Erythroblast (primary cell): Measurements from ENCODE around the gene KIFC3.

Experiments used
- DNase-seq, 2 experiments: peaks; one replicate each; lab custom pipeline; 2025; lab: John Stamatoyannopoulos, UW
- GATA1 ChIP-seq: IDR thresholded peaks from 2 replicates; pipeline ENCODE4 v1.6.1; 2011; ENCODE audit warnings: low read depth, mild to moderate bottlenecking, control low read depth, low read length, moderate library complexity
- POLR2A ChIP-seq: IDR thresholded peaks from 2 replicates; pipeline ENCODE4 v1.6.1; 2011; ENCODE audit warnings: mild to moderate bottlenecking, low read length

KIFC3 gene

GRCh38 chr16:57757883-57758282, 44.4 kb downstream of the KIFC3 start:
- DNase-seq = no peak
- TF ChIP-seq POLR2A (no peak), GATA1 (no peak)

GRCh38 chr16:57757326-57757786, 44.9 kb downstream of the KIFC3 start:
- peak; percentile 81 to 91 for DNase-seq
- no peak for TF ChIP-seq POLR2A
- TF ChIP-seq GATA1 = no peak

- TF ChIP-seq GATA1 = no peak
- no peak for TF ChIP-seq POLR2A
- no peak for DNase-seq
Measured at GRCh38 chr16:57756424-57757325, 45.6 kb downstream of the KIFC3 start.

- no peak for TF ChIP-seq POLR2A
- no peak for TF ChIP-seq GATA1
- DNase-seq = no peak
Measured at GRCh38 chr16:57755726-57756423, 46.4 kb downstream of the KIFC3 start.

- DNase-seq = no peak
- TF ChIP-seq GATA1 (no peak), POLR2A (no peak)
Measured at GRCh38 chr16:57755061-57755684, 47.1 kb downstream of the KIFC3 start.

- TF ChIP-seq GATA1 (no peak), POLR2A (no peak)
- no peak for DNase-seq
Measured at GRCh38 chr16:57754354-57755060, 47.8 kb downstream of the KIFC3 start.

GRCh38 chr16:57753448-57754353, 48.6 kb downstream of the KIFC3 start:
- TF ChIP-seq GATA1 = no peak
- TF ChIP-seq POLR2A = no peak
- DNase-seq = no peak

- no peak for TF ChIP-seq GATA1
- no peak for TF ChIP-seq POLR2A
Measured at GRCh38 chr16:57752581-57753447, 49.5 kb downstream of the KIFC3 start.

GRCh38 chr16:57752203-57752580, 50.1 kb downstream of the KIFC3 start:
- TF ChIP-seq GATA1 (no peak), POLR2A (no peak)

More at GRCh38 chr16:57752581-57753447, 49.5 kb downstream of the KIFC3 start:
- no peak for DNase-seq

GRCh38 chr16:57751539-57752202, 50.6 kb downstream of the KIFC3 start:
- no peak for DNase-seq
- TF ChIP-seq GATA1 = no peak
- TF ChIP-seq POLR2A = no peak

More at GRCh38 chr16:57752203-57752580, 50.1 kb downstream of the KIFC3 start:
- DNase-seq = no peak
